A549 (cell line): Measurements from ENCODE around the gene SLC2A13. TPM values are rescaled to one million over a fixed set of nuclear protein-coding genes. Genes with fewer than 3 reads are reported as not detected.
A peak's percentile ranks its signal among the peaks of the same experiment; 100 is the strongest.

Experiments
- ATAC-seq, 2 experiments: fragments of 200-7000 bp in 1 of 2; fragments of >200 bp in 1 of 2; cut with Nextera tagmentation in 1 of 2; cut with Tn5 transposase in 1 of 2; 3 replicates each; pipeline versions ENCODE4 v1.8.0 to v1.9.1; 2018 to 2020; ENCODE audit warnings: mild to moderate bottlenecking in 1 of 2, moderate library complexity in 1 of 2
- CTCF ChIA-PET: fragments of 300-600 bp; sonication (Branson Sonifier 250); formaldehyde crosslinking; extraction: SDS; loops from one replicate; lab custom pipeline; 2021; ENCODE audit warnings: antibody characterized with exemption, inconsistent platforms; lab: Yijun Ruan, JAX
- POLR2A ChIA-PET: fragments of 350-600 bp; formaldehyde crosslinking; extraction: SDS; loops from one replicate; lab custom pipeline; 2021; ENCODE audit warnings: antibody characterized with exemption, inconsistent platforms; lab: Yijun Ruan, JAX
- DNase-seq, 2 experiments: peaks; one replicate each; pipeline versions ENCODE4 v3.0.0 to v3.0.0-alpha.2; 2011 to 2016; ENCODE audit warnings: low read depth in 1 of 2, low spot score in 1 of 2
- FAIRE-seq: peaks from 2 replicates; lab custom pipeline; 2011; peaks lifted over from hg19 to GRCh38; lab: Jason Lieb, UNC
- H3K27ac ChIP-seq, 2 experiments: fragments of >200 bp; sonication (Bioruptor Twin); formaldehyde crosslinking; 3 replicates each; pipeline ENCODE4 v1.5.1; 2016 to 2017
- H3K4me1 ChIP-seq: fragments of >200 bp; sonication (Bioruptor Twin); formaldehyde crosslinking; 3 replicates; pipeline ENCODE4 v1.6.1; 2016
- H3K4me2 ChIP-seq: fragments of >200 bp; sonication (Bioruptor Twin); formaldehyde crosslinking; 3 replicates; pipeline ENCODE4 v1.6.1; 2016
- H3K4me3 ChIP-seq: fragments of >200 bp; sonication (Bioruptor Twin); formaldehyde crosslinking; 3 replicates; pipeline ENCODE4 v1.5.1; 2016
- H3K9me3 ChIP-seq: fragments of >200 bp; sonication (Bioruptor Twin); formaldehyde crosslinking; 3 replicates; pipeline ENCODE4 v1.6.1; 2016
- EHF ChIP-seq: fragments of 250-450 bp; sonication (Bioruptor Pico); IDR thresholded peaks from 2 replicates; pipeline ENCODE4 v1.5.0; 2020; ENCODE audit warnings: mild to moderate bottlenecking
- FOSL2 ChIP-seq, 2 experiments: fragments of 450-650 bp in 1 of 2; fragments of >200 bp in 1 of 2; sonication (Bioruptor Twin) in 1 of 2; formaldehyde crosslinking; IDR thresholded peaks; 2 replicates each; pipeline versions ENCODE4 v1.5.0 to v1.6.1; 2016 to 2020; ENCODE audit warnings: mild to moderate bottlenecking in 1 of 2, moderate library complexity in 1 of 2
- FOXS1 ChIP-seq: fragments of 250-450 bp; sonication (Bioruptor Pico); IDR thresholded peaks from 2 replicates; pipeline ENCODE4 v1.5.0; 2020; ENCODE audit warnings: mild to moderate bottlenecking, moderate library complexity
- HDAC2 ChIP-seq: fragments of 200-600 bp; sonication (generic); IDR thresholded peaks from 2 replicates; pipeline ENCODE4 v1.6.1; 2016
- JUNB ChIP-seq: fragments of >200 bp; sonication (Bioruptor Twin); formaldehyde crosslinking; IDR thresholded peaks from 2 replicates; pipeline ENCODE4 v1.6.1; 2016
- NR3C1 ChIP-seq: fragments of >200 bp; sonication (Bioruptor Twin); formaldehyde crosslinking; IDR thresholded peaks from 3 replicates; pipeline ENCODE4 v1.6.1; 2017
- RAD21 ChIP-seq, 2 experiments: fragments of >200 bp in 1 of 2; sonication (Bioruptor Twin) in 1 of 2; formaldehyde crosslinking in 1 of 2; IDR thresholded peaks in 1 of 2; conservative IDR thresholded peaks in 1 of 2; 2 replicates in 1 of 2; 3 replicates in 1 of 2; pipeline ENCODE4 v1.6.1; 2012 to 2018; ENCODE audit warnings: inconsistent platforms in 1 of 2
- RFX5 ChIP-seq: fragments of 450-650 bp; IDR thresholded peaks from 2 replicates; pipeline ENCODE4 v1.7.1; 2014; ENCODE audit warnings: antibody characterized with exemption, mild to moderate bottlenecking, moderate library complexity
- RNF2 ChIP-seq: fragments of 200-600 bp; sonication (generic); IDR thresholded peaks from 2 replicates; pipeline ENCODE4 v1.6.1; 2016; ENCODE audit warnings: low read depth, mild to moderate bottlenecking, antibody characterized with exemption, moderate library complexity, borderline replicate concordance
- SMC3 ChIP-seq: fragments of >200 bp; sonication (Bioruptor Twin); formaldehyde crosslinking; IDR thresholded peaks from 3 replicates; pipeline ENCODE4 v1.6.1; 2018; ENCODE audit warnings: inconsistent platforms
- SREBF2 ChIP-seq: fragments of 450-650 bp; IDR thresholded peaks from 2 replicates; pipeline ENCODE4 v1.6.1; 2014; ENCODE audit warnings: mild to moderate bottlenecking, moderate library complexity
- WGBS: methylation state at CpG from one replicate; pipeline ENCODE4 v1.1.6; 2017; ENCODE audit errors: missing lambda C conversion rate; 5-methylcytosine and 5-hydroxymethylcytosine counted together
- polyA plus RNA-seq, 4 experiments: library from polyadenylated mRNA; depleted of rRNA in 3 of 4; stranded (reverse); fragments of >200 nt; fragmentation: RNase III in 1 of 4; extraction: RNeasy Plus Mini Kit Qiagen cat#74134 plus additional on column Dnase treatment in 1 of 4; gene quantifications; 2 replicates in 3 of 4; 3 replicates in 1 of 4; pipeline ENCODE4 v1.2.3, GENCODE V29; 2011 to 2017
- TF ChIP-seq, protein P1 (sequence below): fragments of 250-450 bp; sonication (Bioruptor Pico); IDR thresholded peaks from 2 replicates; pipeline ENCODE4 v1.5.0; 2020; ENCODE audit warnings: low read depth, mild to moderate bottlenecking, moderate library complexity
- TF ChIP-seq, protein P2 (sequence below): fragments of >200 bp; sonication (Bioruptor Twin); formaldehyde crosslinking; IDR thresholded peaks from 3 replicates; pipeline ENCODE4 v1.5.1; 2016
- TF ChIP-seq, protein P3 (sequence below): fragments of 200-600 bp; sonication (generic); IDR thresholded peaks from 2 replicates; pipeline ENCODE4 v1.6.1; 2016; ENCODE audit warnings: antibody characterized with exemption, mild to moderate bottlenecking, moderate library complexity
- TF ChIP-seq, protein P4 (sequence below): fragments of 150-350 bp; IDR thresholded peaks from 2 replicates; pipeline ENCODE4 v1.6.1; 2014; ENCODE audit warnings: low read depth, mild to moderate bottlenecking, low read length

Gene SLC2A13
- polyA plus RNA-seq, 2 of the 4 experiments (the other 2 are of a cell fraction) = 4.5 to 8.2 TPM

DNA sequence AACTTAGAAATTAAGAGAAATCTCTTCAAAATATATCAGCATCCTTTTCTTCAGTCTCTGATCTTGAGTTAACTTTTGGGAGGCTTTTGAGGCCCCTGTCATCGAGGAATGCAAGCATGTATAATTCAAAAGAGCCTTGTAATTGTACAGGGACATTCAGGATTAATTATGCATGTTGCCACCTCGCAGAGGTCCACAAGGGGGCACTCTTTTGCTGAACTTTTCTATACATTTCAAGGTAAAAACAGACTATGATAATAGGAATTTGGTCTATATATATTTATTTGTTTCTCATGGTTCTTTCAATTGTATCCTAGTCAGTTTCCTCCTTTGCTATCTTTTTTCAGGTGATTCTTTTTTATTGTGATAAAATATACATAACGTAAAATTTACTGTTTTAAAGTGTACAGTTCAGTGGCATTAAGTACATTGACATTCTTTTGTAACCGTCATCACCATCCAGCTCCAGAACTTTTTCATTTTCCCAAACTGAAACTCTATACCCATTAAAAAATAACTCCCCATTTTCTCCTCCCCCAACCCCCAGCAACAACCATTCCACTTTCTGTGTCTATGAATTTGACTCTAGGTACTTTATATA is 47.0 kb upstream of the SLC2A13 start:
- H3K4me3 ChIP-seq = no peak overlapping the region
- TF ChIP-seq, protein P1, sequence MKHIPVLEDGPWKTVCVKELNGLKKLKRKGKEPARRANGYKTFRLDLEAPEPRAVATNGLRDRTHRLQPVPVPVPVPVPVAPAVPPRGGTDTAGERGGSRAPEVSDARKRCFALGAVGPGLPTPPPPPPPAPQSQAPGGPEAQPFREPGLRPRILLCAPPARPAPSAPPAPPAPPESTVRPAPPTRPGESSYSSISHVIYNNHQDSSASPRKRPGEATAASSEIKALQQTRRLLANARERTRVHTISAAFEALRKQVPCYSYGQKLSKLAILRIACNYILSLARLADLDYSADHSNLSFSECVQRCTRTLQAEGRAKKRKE = no peak
- TF ChIP-seq, protein P2, sequence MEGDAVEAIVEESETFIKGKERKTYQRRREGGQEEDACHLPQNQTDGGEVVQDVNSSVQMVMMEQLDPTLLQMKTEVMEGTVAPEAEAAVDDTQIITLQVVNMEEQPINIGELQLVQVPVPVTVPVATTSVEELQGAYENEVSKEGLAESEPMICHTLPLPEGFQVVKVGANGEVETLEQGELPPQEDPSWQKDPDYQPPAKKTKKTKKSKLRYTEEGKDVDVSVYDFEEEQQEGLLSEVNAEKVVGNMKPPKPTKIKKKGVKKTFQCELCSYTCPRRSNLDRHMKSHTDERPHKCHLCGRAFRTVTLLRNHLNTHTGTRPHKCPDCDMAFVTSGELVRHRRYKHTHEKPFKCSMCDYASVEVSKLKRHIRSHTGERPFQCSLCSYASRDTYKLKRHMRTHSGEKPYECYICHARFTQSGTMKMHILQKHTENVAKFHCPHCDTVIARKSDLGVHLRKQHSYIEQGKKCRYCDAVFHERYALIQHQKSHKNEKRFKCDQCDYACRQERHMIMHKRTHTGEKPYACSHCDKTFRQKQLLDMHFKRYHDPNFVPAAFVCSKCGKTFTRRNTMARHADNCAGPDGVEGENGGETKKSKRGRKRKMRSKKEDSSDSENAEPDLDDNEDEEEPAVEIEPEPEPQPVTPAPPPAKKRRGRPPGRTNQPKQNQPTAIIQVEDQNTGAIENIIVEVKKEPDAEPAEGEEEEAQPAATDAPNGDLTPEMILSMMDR = peak; percentile 94
- TF ChIP-seq, protein P3, sequence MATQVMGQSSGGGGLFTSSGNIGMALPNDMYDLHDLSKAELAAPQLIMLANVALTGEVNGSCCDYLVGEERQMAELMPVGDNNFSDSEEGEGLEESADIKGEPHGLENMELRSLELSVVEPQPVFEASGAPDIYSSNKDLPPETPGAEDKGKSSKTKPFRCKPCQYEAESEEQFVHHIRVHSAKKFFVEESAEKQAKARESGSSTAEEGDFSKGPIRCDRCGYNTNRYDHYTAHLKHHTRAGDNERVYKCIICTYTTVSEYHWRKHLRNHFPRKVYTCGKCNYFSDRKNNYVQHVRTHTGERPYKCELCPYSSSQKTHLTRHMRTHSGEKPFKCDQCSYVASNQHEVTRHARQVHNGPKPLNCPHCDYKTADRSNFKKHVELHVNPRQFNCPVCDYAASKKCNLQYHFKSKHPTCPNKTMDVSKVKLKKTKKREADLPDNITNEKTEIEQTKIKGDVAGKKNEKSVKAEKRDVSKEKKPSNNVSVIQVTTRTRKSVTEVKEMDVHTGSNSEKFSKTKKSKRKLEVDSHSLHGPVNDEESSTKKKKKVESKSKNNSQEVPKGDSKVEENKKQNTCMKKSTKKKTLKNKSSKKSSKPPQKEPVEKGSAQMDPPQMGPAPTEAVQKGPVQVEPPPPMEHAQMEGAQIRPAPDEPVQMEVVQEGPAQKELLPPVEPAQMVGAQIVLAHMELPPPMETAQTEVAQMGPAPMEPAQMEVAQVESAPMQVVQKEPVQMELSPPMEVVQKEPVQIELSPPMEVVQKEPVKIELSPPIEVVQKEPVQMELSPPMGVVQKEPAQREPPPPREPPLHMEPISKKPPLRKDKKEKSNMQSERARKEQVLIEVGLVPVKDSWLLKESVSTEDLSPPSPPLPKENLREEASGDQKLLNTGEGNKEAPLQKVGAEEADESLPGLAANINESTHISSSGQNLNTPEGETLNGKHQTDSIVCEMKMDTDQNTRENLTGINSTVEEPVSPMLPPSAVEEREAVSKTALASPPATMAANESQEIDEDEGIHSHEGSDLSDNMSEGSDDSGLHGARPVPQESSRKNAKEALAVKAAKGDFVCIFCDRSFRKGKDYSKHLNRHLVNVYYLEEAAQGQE = no peak
- TF ChIP-seq RFX5 = no peak
- TF ChIP-seq EHF (CRISPR knock-in tag) = no peak
- no peak for TF ChIP-seq HDAC2
- TF ChIP-seq NR3C1 = no peak
- peak; percentile 91 for TF ChIP-seq SMC3
- peak; percentile 84 to 86 for TF ChIP-seq RAD21 (conservative IDR thresholded peaks at IDR 0.05 in 1 of 2, IDR thresholded peaks at IDR 0.05 in 1 of 2)
- TF ChIP-seq JUNB = no peak
- DNase-seq (peak in 1 of 2 experiments; percentile 65), FAIRE-seq (peak; percentile 49), ATAC-seq (peak; percentile 43 to 75; a peak in 3 of 6 replicates)
- POLR2A ChIA-PET = no interaction called here
- no peaks in the 10 kb centered on the region for H3K9me3 ChIP-seq
- H3K4me2 ChIP-seq = no peak overlapping the region
- WGBS = 48% methylated on average over 4 of the region's 4 CpGs
- CTCF ChIA-PET = interaction anchor here (0.7 to 4.2 kb wide), 5 partner anchors 9 to 165 kb away, joined by 3 to 33 read pairs (median 3); no protein-coding TSS in a partner anchor
- peaks cover 12% of the 10 kb centered on the region; the same call in 2 of the 3 replicates for H3K4me1 ChIP-seq
- no peak overlapping the region for H3K27ac ChIP-seq

DNA sequence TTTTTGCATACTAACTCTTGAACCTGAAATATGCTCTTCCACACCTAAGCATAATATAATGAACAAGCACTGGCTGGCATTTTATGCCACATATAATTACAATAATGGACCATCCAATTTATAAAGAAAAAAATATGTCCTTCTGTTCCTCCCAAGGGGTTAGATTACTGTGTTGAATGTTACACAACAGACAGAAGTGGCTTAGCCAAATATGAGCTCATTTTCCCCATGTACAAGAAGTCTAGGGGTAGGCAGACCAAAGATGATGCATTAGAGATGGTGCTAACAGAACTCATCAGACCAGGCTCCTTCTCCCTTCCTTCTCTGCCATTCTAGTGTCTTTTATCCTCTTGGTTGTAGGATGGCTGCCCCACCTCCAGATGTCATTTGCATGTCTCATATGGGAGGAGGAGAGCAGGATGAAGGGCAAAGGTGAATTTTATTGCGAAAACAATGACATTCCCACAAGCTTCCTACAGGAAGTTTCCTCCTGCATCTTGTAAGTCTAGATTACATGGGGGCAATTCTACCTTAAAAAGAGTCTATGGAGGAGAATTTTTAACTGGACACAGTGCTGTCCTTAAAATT is 43.9 kb upstream of the SLC2A13 start:
- no peaks in the 10 kb centered on the region for H3K9me3 ChIP-seq
- peaks cover 12% of the 10 kb centered on the region; the same call in 2 of the 3 replicates for H3K4me1 ChIP-seq
- no peak for TF ChIP-seq FOSL2 (IDR thresholded peaks at IDR 0.05)
- no peak for TF ChIP-seq FOSL2 (CRISPR knock-in tag; IDR thresholded peaks at IDR 0.05)
- no peak for TF ChIP-seq SREBF2
- no peak for TF ChIP-seq RNF2
- TF ChIP-seq FOXS1 (CRISPR knock-in tag) = no peak
- no peak for TF ChIP-seq NR3C1
- TF ChIP-seq, protein P4, sequence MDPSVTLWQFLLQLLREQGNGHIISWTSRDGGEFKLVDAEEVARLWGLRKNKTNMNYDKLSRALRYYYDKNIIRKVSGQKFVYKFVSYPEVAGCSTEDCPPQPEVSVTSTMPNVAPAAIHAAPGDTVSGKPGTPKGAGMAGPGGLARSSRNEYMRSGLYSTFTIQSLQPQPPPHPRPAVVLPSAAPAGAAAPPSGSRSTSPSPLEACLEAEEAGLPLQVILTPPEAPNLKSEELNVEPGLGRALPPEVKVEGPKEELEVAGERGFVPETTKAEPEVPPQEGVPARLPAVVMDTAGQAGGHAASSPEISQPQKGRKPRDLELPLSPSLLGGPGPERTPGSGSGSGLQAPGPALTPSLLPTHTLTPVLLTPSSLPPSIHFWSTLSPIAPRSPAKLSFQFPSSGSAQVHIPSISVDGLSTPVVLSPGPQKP = no peak
- no peak overlapping the region for H3K27ac ChIP-seq
- 71% methylated on average over 1 of the region's 1 CpG for WGBS
- ATAC-seq (no peak), FAIRE-seq (no peak), DNase-seq (peak in 1 of 2 experiments; percentile 33)
- ChIA-PET POLR2A (no interaction called here), CTCF (interaction anchor here (0.9 to 1.4 kb wide), 2 partner anchors 42 to 139 kb away, joined by 3 read pairs; no protein-coding TSS in a partner anchor)
- no peak overlapping the region for H3K4me2 ChIP-seq
- H3K4me3 ChIP-seq = no peak overlapping the region
